GM19328 (cell line): ENCODE measurements around the gene SLC48A1.

Source experiments
- ATAC-seq: cut with Tn5 transposase; IDR thresholded peaks from one replicate; pipeline ENCODE4 v1.9.1; 2021; ENCODE audit warnings: mild to moderate bottlenecking, moderate library complexity; ENCODE audit not compliant: unreplicated experiment

Gene SLC48A1

DNA sequence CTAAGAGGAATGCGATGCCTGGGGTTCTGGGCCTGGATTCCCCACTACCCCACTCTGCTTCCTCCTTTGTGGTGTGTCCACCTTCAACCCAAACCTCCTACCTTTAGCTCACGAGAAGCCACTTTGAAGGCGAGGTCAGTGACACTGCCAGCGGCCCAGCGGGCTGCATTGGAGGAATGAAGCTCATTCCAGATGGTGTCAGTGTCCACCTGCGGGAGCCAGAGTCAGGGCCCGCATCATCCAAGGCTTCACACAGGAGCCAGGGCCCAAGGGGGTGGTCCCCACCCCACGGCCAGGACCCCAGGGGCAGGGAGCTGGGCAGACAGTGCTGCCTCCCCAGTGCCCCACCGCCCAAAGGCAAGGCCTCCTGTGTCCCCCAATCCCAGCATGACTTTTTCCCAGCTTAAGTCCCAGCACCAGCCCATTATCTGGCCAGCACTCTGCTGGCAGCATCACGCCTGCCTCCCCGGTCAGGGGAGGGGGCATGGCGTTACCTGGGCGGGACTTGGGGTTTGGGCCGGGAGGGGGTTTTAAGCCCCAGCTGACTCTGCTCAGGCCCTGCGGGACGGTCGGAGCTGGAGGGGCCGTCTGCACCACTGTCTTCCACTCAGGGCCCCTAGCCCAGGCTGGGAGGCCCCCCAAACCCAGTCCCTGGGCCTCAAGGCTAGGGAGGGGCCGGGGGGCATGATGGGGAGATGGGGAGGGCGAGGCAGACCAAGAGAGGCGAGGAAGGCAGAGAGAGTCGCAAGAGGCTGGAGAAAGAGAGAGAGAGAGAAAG, 16.9 kb downstream of the SLC48A1 start:
- ATAC-seq: no peak

DNA sequence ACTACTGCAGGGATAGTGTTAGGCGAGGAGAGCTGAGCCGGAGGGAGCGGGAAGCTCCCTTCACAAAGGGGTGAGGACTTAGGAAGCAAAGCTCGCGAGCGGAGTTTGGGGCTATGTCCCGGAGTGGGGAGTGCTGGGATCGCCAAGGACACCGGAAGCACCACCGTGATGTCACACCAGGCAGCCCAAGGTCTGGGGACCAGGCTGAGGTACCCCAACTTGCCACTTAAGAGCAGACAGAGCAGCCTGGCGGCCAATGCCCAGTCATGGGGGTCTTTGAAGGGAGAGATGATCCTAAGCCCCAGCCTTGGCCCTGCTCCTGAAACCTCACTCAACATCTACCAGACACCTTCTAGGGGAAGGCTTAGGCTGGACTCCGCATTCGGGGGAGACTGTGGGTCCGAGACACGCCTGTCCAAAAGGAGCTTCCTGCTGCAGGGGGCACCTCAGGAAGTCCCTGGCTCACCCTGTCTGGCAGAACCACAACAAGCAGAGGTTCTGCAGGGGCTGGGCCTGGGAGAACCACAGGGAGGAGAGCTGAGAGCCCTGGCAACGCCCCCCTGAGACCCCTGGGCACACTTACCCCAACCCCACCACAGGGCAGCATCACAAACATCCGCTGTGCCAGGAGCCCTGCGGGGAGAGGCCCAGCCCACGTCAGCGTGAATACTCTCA, 17.8 kb downstream of the SLC48A1 start:
- ATAC-seq: no peak

DNA sequence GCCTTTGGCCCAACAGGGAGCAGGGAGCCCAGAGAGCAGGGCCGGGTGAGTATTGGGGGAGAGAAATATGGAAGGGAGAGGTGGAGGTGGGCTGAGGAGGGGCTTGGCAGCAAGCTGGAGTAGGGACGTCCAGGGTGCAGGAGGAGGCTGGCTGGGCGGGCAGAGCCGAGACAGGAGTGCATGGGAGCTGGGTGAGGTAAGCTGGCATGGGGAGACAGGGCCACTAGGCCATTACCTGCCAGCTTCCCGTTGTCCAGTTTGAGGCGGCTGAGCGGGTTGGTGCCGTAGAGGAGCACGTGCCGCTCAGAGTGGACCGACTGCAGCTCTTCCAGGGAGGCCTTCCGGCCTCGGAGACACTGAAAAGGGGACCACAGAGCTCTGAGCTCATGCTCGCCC, 18.3 kb downstream of the SLC48A1 start:
- no peak for ATAC-seq

DNA sequence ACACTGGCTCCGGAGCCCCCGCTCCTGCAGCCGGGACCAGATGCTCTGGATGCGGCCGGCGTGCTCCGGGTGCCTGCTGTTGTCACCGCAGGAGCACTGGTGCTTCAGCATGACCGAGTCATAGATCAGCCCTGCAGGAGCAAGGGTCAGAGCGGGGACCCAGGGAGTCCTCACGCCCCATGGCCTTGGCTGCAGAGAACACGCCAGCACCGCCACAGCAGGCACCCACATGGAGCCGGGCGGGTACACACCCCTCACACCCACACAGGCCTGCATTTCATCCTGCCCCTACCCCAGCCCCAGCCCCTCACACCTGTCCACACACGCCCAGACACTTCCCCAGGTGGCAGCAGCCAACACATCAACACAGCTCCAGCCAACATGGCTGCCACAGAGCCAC, 18.8 kb downstream of the SLC48A1 start:
- no peak for ATAC-seq

DNA sequence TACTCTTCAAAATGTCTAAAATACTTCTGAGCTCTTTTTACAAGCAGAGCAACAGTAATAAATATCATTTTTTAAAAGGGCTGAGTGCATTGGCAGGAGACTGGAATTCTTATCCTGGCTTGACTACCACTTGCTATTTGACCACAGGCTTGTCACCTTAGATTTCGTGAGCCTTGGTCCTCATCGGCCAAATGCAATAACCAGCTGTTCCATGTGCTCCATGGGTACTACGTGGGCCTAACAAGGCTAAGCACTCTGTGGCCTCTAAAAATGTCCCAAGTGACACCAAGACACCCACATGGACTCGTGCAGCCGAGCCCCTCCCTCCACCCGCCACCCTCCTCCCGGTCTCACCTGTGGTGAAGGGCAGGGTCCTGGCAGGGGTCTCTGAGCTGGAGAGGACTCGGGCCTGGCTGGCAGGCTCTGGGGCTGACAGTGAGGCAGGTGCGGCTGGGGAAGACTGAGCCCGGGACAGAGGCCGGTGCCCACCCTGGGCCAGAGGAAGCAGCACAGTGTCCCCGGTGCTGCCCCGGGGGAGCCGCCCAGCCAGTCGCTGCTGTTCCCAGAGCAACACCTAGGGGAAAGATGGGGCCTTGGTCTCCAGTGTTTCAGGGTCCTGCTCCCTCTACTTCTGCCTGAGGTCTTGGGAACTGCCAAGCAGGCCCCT, 20.1 kb downstream of the SLC48A1 start:
- ATAC-seq: no peak

DNA sequence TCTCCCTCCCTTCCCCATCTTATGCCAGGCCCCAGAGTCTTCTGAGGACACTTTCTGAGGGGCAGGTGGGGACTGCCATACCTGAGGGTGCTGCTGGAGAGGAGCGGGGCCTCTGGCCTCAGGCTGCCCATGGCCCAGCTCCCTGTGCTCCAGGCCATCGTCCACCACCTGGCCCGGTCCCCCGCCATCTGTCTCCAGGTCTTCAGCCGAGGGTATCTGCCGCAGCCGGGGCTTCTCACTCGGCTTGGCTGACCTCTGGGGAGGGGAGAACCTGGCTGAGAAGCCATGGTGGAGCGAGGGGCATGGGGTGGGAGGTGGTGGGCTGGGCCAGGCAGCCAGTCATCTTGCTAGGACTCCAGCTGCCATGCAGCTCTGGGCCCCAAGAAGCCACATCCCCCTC, 21.6 kb downstream of the SLC48A1 start:
- no peak for ATAC-seq

DNA sequence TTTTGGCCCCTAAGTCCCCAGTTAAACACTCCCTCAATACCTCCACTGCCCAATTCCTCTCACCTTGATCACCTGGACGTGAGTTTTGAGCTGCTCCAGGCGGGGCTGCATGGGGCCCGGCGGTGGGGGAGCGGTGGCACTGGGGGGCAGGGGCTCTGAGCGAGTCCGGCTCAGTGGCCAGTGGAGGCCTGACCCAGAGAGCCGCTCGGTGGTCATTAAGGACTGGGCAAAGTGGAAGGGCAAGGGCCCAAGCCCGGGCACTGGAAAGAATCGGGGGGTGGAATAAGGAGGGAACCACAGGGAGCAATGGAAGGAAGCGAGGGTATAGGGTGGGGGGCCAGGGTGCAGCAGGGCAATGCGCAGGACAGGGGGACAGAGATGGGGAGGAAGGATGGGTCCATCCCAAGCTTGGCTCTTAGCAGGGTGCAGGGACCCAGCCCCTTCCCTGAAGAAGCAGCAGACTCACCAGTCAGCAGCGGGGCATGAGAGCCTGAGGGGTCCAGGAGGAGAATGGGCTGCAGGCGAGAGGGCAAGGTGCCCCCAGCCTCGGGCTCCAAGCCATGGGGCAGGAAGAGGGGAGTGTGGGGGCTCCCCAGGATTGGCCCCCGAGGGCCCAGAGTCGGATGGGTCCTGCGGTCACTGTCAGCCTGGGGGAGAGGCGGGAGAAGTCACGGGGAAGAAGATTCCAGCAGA, 22.2 kb downstream of the SLC48A1 start:
- ATAC-seq: no peak

DNA sequence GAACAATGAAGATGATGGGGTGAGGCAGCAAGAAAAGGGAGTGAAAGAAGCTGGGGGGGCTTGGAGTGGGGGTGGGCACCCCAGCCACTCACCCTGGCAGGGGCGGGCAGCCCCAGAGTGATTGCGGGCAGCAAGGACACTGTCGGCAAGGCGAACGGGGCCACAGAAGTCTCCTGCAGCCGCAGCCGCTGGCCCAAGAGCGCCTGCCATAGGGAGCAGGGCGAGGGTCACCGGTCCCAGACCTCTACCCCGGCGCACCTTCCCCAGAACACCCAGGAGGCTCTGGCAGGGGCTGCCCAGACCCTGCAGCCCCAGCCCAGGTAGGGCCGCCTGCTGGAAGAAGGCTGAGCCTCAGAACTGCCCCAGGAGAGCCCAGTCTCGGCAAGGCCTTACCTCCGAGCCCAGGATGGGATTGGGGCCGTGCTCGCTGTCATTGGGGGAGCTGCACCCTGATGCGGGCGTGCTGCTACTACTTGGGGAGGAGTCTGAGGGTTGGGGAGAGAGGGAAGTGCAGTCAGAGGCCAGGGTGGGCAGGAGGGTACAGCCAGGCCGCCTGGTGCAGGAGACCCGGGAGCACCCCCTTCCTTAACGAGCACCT, 22.9 kb downstream of the SLC48A1 start:
- no peak for ATAC-seq

DNA sequence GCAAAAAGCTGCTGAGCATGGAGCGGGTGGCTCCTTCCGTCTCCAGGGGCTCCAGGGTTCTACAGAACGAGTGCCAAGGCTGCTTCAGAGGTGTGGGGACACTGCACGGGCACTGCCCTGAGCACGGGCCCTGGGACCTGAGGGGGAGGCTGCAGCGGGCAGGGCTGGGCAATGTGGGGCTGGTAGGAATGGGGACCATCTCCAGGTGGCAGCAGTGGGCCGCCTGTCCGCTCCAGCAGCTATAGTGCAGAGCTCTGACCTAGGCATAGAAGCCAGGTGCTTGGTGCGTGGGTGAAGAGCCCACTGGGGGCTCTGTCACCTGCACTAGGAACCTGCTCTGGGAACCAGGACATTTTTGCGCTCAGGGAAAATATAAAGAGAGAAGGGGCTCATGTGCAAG, 24.4 kb downstream of the SLC48A1 start:
- no peak for ATAC-seq

DNA sequence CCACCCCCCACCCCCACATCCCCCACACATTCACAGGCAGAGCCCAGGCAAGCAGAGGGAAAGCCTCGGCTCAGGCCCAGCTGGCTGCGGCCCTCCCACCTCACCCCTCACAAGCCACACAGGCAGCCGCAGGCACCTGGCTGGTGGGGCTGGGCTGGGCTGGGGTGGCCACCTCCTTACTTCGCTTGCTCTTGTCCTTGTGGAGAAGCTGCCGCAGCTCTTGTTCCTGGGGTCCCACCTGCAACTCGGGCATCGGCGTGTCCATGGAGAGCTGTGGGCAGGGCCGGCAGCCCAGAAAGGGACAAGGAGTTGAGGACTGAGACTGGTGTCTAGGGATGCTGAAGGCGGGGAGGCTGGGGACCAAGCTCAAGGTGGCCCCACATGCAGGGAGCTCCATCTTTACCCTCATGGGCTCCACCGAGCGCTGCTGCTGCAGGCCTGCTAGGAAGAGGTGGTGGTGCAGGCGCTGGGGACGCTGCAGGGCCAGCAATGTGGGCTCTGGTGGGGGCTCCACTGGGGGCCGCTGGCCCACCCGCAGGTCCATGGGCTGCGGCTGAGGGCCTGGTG, 25.4 kb downstream of the SLC48A1 start:
- no peak for ATAC-seq

DNA sequence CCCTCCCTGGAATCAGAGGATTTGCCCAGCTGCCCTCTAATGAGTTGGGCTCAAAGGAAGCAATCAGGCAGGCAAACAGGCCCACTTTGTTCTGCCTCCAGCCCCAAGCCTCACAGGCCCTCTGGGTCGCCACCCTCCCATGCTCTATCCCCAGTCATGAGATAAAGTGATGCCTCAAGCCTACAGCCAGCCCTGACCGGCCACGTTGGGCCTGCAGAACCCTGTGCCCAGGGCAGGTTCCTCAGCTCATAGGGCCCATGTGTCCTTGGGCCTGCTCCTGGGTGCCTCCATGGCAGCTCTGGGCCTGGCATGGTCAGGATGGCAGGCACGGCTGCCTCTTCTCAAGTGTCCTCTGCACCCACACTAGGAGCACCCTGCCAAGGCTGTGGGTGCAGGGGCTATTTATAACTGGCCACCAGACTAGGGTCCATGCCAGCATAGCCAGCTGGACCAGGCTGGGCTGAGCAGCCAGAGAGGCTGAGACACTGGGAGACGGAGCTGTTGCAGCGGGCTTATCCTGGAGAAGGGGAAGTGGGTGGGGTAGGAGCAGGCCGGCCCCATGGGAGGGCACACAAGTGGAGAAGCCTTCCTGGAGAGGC, 26.4 kb downstream of the SLC48A1 start:
- no peak for ATAC-seq

DNA sequence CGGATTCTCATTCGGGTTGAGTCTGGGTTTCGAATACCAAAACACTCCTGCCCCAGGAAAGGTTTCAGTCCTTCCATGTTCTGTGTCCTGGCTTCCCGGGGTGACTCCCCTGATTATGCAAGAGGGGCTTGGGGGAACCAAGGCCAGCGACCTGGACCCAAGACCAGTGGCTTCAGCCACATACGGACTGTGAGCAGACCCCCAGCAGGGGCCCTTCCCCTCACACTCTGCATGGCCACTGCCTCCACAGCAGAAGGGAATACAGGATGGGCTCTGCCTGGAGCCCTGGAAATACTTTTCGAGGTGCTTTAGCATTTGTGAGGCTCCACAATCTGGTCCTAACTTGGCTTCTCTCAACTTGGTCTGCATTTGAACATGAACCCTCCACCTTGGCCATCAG, 27.5 kb downstream of the SLC48A1 start:
- ATAC-seq: no peak

DNA sequence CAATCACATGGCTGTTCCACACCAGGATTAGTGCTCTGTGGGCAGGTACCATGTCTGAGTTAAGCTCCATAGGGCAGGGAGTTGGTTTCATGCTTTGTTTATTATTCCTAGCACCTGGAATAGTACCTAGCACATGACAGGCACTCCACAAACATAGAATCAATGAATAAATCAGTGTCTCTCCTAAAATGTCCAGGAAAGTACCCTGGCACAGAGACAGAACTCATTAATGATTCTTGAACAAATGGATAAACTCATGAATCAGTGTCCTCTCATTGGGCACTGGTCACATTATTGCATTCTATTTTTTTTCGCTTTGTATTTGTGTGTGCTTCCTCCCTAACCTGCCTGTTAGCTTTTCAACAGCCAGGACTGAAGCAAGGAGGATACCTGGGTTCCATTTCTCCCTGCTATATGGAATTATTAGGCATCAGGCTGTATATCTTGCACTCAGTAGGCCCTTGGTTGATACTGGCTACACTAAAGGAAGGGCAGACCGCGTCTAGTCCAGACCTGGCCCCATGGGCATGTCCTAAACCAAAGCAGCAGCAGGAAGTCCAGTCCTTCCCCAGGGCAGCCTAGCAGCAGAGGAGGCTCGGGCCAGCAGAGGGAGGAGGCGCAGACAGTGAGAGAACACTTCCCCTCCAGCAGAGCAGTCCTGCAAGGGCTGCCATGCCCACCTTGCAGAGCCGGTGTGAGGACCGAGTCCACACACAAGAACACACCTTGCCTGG, 28.3 kb downstream of the SLC48A1 start:
- no peak for ATAC-seq

DNA sequence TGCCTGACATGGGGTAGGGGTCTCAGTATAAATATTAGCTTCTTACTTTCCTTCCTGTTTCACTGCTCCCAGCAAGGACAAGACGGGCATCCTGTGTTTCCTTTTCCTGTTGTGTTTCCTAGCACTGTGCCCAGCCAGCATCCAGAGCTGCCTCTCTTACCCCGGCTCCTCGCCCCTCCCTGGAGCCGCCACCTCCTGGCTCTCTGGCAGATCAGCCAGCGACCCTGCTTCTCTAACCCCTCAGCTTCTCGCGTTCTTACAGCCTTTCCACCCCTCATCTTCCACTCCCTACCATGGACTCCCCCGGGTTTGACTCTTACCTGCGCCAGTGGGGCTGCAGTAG, 28.8 kb downstream of the SLC48A1 start:
- ATAC-seq: no peak

DNA sequence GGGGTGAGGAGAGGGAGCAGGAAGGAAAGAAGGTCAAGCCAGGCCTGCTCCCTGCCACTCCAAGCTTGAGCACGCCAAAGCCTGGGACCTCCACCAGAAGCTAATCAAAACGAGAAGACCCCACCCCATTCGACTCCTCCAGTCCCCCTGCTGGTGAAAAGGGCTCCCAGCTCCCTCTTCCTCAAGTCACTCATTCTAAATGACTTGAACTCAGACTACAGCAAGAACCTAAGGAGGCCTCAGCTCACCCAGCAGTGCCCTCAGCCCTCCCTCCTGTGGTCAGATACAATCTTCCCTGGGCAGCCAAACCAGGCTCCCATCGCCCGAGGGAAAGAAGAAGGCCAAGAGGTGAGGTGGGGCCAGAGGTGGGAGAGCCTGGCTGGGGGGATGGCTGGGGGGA, 29.3 kb downstream of the SLC48A1 start:
- no peak for ATAC-seq

DNA sequence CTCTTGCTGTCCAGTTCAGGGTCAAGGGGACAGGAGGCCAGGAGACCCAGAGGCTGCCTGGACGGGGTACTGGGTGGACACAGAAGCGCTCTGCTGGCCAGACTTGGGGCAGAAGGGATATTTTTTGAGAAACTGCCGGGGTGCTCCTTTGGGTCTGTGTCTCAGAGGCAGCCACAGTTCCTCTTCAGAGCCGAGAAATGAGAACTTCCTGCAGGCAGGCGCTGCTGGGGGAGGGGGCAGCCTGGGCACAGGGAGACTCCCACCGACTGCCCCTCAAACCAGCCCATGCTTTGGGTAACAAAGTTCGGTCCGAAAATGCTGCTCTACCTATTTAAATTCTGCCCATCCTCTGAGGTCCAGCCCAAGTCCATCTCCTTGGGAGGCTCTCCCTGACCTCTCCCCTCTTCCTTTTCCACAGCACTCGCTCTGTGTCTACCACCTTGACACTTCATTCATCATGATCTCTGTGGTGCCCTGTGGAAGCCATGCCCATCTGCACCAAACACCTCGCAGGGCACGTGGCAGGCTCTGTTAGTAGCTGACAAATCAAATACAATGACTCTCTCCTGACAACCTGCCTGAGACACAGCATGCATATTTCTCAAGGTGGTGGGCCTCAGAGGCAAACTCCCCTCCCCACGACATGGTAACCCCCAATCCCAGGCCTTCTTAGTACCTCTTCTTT, 30.3 kb downstream of the SLC48A1 start:
- no peak for ATAC-seq

DNA sequence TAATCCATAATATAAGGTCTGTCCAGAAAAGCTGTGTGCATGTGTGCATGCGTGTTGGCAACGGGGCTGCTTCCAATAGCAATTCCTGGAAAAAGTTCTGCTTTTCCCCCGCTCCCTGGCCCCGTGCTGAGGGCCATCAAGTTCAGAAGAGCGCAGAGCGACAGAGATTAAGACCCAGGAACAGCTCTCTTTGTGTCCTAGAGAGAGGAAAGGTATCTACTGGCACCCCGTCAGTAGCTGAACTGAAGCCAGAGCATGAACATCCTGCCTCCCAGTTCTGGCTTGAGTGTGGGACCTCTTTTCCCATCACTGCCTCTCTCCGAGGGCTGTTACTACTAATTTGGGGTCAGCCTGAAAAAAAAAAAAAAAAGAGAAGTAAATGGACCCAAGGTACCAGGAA, 31.1 kb downstream of the SLC48A1 start:
- no peak for ATAC-seq

DNA sequence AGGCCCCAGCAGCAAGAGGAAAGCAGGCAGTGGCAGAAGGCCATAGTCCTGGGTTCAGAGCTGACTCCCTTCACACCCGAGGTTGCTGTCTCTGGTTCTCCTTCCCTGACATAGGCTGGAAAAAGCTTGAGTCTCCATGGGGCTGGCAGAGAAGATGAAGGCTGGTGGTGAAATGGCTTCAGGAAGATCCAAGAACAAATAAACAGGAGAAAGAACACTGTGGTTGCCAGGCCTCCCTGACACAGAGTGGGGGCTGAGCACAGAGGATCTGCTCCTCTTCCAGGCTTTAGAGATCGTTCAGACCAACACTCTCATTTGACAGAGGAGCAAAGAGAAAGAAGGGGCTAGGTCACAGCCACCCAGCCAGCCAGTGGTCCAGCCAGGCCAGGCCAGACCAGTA, 32.4 kb downstream of the SLC48A1 start:
- ATAC-seq: no peak

DNA sequence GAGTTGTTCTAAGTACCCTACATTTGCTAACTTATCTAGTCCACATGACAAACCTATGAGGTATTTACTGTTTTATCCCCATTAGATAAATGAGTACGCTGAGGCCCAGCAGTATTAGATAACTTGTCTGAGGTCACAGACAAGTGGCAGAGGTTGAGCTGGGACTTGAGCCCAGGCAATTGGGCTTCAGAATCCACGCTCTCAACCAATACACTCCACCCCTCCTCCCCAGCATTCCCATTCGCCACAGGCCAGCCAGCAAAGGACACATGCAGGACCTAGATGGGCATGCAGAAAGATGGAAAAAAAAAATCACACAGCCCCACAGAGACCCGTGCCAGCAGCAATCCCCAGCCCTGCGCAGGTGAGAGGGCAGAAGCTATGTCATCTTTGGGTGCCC, 34.3 kb downstream of the SLC48A1 start:
- no peak for ATAC-seq
